DOHH2 (cell line): ENCODE results near the gene NRCAM.
A peak's percentile ranks its signal among the peaks of the same experiment; 100 is the strongest.

ENCODE experiments used
- H3F3A ChIP-seq: fragments of 200-600 bp; sonication (generic), shearing (Covaris generic); 2 replicates; pipeline ENCODE4 v1.6.0; 2016; ENCODE audit warnings: antibody characterized with exemption, mild to moderate bottlenecking; ENCODE audit not compliant: control insufficient read depth, insufficient read depth
- H3K27ac ChIP-seq: fragments of 200-600 bp; sonication (generic); 2 replicates; pipeline ENCODE4 v1.5.1; 2014; ENCODE audit warnings: low read depth, mild to moderate bottlenecking, low read length, moderate library complexity
- H3K27me3 ChIP-seq: fragments of 200-600 bp; sonication (generic); 2 replicates; pipeline ENCODE4 v1.6.1; 2014; ENCODE audit warnings: mild to moderate bottlenecking, low read length, mixed read lengths; ENCODE audit not compliant: control insufficient read depth
- H3K36me3 ChIP-seq: fragments of 200-600 bp; sonication (generic); 2 replicates; pipeline ENCODE4 v1.6.1; 2014; ENCODE audit warnings: mild to moderate bottlenecking, low read length, moderate library complexity, mixed read lengths; ENCODE audit not compliant: control insufficient read depth
- H3K4me1 ChIP-seq: fragments of 200-600 bp; sonication (generic); 2 replicates; pipeline ENCODE4 v1.6.1; 2014; ENCODE audit warnings: mild to moderate bottlenecking, low read length, mixed read lengths; ENCODE audit not compliant: control insufficient read depth
- H3K4me2 ChIP-seq: fragments of 200-600 bp; sonication (generic); 2 replicates; pipeline ENCODE4 v1.6.0; 2014; ENCODE audit warnings: mild to moderate bottlenecking, low read length, moderate library complexity
- H3K4me3 ChIP-seq: fragments of 200-600 bp; sonication (generic); 2 replicates; pipeline ENCODE4 v1.5.1; 2014; ENCODE audit warnings: mild to moderate bottlenecking, low read length, mixed read lengths
- H3K79me2 ChIP-seq: fragments of 200-600 bp; sonication (generic); 2 replicates; pipeline ENCODE4 v1.6.1; 2014; ENCODE audit warnings: mild to moderate bottlenecking, low read length, mixed read lengths; ENCODE audit not compliant: control insufficient read depth
- H3K9me2 ChIP-seq: fragments of 200-600 bp; sonication (generic); replicated peaks from 2 replicates; pipeline ENCODE4 v1.6.1; 2014; ENCODE audit warnings: mild to moderate bottlenecking, low read length, mixed read lengths; ENCODE audit not compliant: control insufficient read depth
- H3K9me3 ChIP-seq: fragments of 200-600 bp; sonication (generic); 2 replicates; pipeline ENCODE4 v1.6.1; 2014; ENCODE audit warnings: antibody characterized with exemption, low read length, mixed read lengths; ENCODE audit not compliant: control insufficient read depth, insufficient read depth
- H4K20me1 ChIP-seq: fragments of 200-600 bp; sonication (generic); 2 replicates; pipeline ENCODE4 v1.6.0; 2014; ENCODE audit warnings: low read depth, mild to moderate bottlenecking, antibody characterized with exemption, low read length, moderate library complexity; ENCODE audit not compliant: control insufficient read depth, insufficient read depth
- CTCF ChIP-seq: fragments of 200-600 bp; sonication (generic); IDR thresholded peaks from one replicate; pipeline ENCODE4 v1.5.1; 2014; ENCODE audit warnings: antibody characterized with exemption, mild to moderate bottlenecking, low read depth, low read length; ENCODE audit not compliant: poor library complexity, severe bottlenecking
- EZH2phosphoT487 ChIP-seq: fragments of 200-600 bp; sonication (generic); IDR thresholded peaks from 2 replicates; pipeline ENCODE4 v1.6.1; 2017; ENCODE audit warnings: borderline replicate concordance, mild to moderate bottlenecking, antibody characterized with exemption, low read length, moderate library complexity, mixed read lengths

NRCAM gene

GRCh38 chr7:108099713-108100112 is 356.5 kb downstream of the NRCAM start:
- H3F3A ChIP-seq = no peaks in the 10 kb centered on the region
- no peaks in the 10 kb centered on the region for H3K36me3 ChIP-seq
- TF ChIP-seq CTCF = no peak
- TF ChIP-seq EZH2phosphoT487 = no peak
- H3K27ac ChIP-seq = no peak overlapping the region
- H3K79me2 ChIP-seq = no peaks in the 10 kb centered on the region
- no peaks in the 10 kb centered on the region for H4K20me1 ChIP-seq
- H3K4me1 ChIP-seq = peaks cover 9% of the 10 kb centered on the region
- H3K9me3 ChIP-seq = no peaks in the 10 kb centered on the region
- H3K27me3 ChIP-seq = peaks cover 15% of the 10 kb centered on the region
- H3K9me2 ChIP-seq = no peaks in the 10 kb centered on the region
- no peak overlapping the region for H3K4me3 ChIP-seq
- no peak overlapping the region for H3K4me2 ChIP-seq

DNA sequence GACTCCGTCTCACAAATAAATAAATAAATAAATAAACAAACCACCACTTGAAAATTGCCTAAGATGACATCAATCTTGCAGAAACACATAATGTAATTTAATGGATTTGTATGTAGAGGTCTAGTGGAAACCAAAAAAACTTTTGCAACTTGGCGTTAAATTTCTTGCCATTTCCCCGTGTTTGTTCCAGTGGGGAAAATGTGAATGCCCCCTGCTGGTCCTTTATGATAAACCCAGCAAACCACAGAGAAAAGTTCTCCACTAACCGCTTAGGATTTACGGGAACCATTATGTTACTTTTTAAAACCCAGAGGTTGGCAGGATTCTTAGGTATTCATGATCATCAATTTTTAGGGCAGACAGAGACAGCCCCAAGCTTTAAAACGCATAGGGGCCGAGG is 358.5 kb downstream of the NRCAM start:
- Histone ChIP-seq H3K4me1 (peaks cover 10% of the 10 kb centered on the region), H3K27me3 (peaks cover 21% of the 10 kb centered on the region), H3K27ac (no peak overlapping the region), H3F3A (no peaks in the 10 kb centered on the region), H3K36me3 (no peaks in the 10 kb centered on the region), H3K4me3 (no peak overlapping the region), H3K4me2 (no peak overlapping the region), H3K9me3 (no peaks in the 10 kb centered on the region), H4K20me1 (no peaks in the 10 kb centered on the region), H3K9me2 (no peaks in the 10 kb centered on the region), H3K79me2 (no peaks in the 10 kb centered on the region)
- TF ChIP-seq CTCF (peak; percentile 55), EZH2phosphoT487 (no peak)
